HG02943 (cell line): ENCODE results near the gene ISM2.

Source experiments
- ATAC-seq: cut with Tn5 transposase; IDR thresholded peaks from one replicate; pipeline ENCODE4 v1.9.1; 2021; ENCODE audit warnings: mild to moderate bottlenecking, low read depth, moderate library complexity; ENCODE audit not compliant: unreplicated experiment

ISM2 gene

GRCh38 chr14:77508876-77509275 is 10.3 kb upstream of the ISM2 start:
- no peak for ATAC-seq

DNA sequence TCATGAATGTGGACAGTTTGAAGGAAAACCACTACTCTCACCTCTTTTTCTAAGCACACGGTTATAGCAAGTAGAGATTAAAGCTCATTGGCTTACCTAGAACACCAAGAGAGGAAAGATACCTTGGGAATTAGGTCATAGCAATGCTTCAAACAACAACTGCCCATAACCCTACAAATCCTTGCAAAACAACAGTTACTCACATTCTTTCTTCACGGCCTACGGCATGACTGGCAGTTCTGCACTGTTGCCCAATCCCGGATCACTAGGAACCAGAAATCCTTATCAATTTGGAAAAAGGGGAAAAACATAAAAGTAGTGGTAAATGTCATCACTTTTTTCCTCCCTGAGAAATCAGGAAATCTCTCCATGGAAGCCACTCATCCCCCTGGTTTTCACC is 9.6 kb upstream of the ISM2 start:
- no peak for ATAC-seq

GRCh38 chr14:77507762-77508161 is 9.1 kb upstream of the ISM2 start:
- ATAC-seq: no peak

GRCh38 chr14:77505031-77505430 is 6.4 kb upstream of the ISM2 start:
- ATAC-seq: no peak

DNA sequence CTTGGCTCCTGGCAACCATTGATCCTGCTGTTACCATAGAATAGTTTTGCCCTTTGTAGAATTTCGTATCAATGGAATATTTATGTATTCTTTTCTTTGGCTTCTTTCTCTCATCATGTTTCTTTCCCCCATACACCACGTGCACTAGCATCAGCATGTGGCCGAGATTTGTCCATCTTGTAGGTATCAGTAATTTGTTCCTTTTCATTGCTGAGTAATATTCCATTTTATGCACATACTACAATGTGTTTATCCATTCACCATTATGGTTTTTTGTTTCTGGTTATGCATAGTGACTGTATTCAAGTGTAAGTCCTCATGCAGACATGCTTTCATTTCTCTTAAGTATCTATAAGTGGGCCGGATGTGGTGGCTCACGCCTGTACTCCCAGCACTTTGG is 4.5 kb upstream of the ISM2 start:
- ATAC-seq: no peak

DNA sequence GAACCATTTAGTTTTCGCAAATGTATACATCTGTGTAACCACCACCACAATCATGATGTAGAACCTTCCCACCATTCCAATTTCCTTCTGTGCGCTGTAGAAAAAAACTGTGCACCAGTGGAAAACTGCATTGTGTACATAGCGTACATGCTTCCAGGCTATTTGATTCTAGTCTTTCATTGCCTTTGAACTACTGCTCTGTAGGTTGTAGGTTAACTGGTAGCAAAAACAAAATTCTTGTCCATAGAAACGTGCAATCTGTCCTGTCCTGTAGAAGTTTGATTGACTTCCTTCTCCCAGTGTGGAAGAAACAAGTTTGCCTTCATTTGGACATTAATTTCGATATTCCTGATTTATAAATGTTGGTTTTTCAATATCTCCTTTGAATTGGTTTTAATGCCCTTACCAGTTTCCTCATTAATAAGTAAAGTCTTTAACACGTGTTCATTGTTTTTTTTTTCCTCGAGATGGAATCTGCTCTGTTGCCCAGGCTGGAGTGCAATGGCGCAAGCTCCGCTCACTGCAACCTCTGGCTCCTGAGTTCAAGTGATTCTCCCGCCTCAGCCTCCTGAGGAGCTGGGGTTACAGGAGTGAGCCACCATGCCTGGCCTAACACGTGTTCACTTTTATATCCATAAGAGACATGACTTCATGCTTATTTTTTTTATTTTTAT is 3.6 kb upstream of the ISM2 start:
- ATAC-seq: no peak

- no peak for ATAC-seq
These were observed 440 bp upstream of the ISM2 start for GRCh38 chr14:77498984-77499527.

GRCh38 chr14:77495334-77495733 is 3.3 kb downstream of the ISM2 start:
- no peak for ATAC-seq

- no peak for ATAC-seq
These were observed 7.6 kb downstream of the ISM2 start for GRCh38 chr14:77491056-77491455.

GRCh38 chr14:77490347-77490986 is 8.1 kb downstream of the ISM2 start:
- no peak for ATAC-seq

- ATAC-seq: no peak
These were observed 9.6 kb downstream of the ISM2 start for GRCh38 chr14:77489041-77489440.

- ATAC-seq: no peak
These were observed 10.1 kb downstream of the ISM2 start for GRCh38 chr14:77488558-77488957.

DNA sequence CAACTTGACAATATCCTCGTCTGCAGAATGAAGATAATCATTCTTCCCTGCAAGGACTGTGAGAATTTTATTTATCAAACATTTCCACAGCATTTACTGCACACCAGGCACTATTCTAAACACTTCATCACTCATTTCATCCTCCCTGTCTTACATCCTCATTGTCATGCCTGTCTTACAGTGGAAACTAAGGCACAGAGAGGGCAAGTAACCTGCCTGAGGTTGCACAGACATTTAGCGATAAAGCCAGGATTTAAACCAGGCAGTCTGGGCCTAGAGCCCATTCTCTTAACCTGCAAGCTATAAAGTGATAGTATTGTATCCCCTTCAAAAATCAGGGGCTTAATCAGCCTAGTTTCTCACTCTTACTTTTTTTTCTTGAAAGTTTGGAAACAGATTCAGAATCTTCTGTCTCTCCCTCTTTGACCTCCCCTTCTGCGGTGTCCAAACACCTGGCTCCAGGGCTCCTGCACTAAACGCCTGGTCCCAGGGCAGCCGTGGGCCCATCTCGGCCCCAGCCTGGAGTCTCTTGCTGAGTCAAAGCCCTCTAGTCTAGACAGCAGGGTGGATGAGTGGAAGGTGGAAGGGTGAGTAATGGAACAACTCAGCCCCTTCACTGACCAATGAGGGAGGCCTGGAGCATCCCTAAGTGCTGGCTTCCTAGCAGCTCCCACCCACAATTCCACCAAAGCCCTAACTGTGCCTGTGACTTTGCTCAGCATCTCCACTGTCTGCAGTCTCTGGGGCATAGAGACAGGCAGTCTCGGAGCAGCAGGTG is 12.5 kb downstream of the ISM2 start:
- no peak for ATAC-seq

DNA sequence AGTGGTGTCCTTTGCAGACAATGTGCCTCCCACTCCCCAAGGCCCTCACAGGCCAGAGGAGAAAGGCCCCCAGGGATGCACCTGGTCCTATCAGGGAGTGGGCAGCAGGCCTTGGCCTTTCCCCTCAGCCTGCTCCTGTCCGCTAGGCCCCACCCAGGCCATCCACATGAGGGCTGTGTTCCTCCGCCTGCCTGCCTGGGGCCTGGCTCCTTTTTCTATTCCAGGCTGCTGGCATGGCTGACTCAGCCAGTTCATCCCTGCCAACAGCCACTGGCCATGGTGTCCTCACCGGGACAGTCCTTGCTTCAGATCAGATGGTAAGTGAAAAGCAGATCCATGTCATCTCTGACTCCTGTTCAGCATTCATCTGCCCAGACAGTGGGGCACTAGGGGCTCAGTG is 13.4 kb downstream of the ISM2 start:
- ATAC-seq: no peak

GRCh38 chr14:77482422-77482821 is 16.2 kb downstream of the ISM2 start:
- no peak for ATAC-seq

DNA sequence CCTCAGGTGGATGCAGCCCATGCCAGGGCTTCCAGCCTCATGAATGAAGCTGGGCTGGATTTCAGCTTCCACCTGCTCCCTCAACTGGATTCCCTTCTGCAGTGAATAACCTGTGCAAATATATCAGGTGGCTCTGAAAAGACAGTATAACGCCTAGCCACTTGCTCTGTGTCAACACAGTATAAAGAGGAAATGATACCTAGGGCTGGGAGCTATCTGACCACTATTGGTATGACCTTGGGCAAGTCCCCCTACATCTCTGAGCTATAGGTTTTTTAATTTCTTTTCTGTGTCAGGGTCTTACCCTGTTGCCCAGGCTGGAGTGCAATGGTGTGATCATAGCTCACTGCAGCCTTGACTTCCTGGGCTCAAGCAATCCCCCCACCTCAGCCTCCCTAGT is 19.8 kb downstream of the ISM2 start:
- peak; percentile 67 for ATAC-seq

DNA sequence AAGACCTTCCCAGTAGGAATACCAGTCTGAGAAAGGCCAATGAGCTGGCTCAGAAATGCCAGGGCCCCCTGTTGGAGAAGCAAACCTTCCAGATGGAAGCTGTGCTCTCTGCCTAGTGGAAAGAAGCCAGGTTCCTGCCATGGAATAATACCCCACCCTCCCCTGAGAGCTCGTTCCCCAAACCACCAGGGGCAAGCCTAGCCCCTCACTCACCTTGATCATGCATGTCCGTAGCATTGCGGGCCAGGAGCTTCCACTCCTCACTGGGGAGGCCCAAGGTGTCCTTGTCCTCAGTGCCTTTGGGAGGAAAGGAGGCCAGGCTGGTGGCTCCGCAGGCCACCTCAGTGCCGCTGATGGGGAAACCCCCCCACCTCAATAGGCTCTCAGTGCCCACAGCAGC is 20.6 kb downstream of the ISM2 start:
- no peak for ATAC-seq

GRCh38 chr14:77475432-77476115 is 23.0 kb downstream of the ISM2 start:
- no peak for ATAC-seq

GRCh38 chr14:77474479-77475177 is 24.0 kb downstream of the ISM2 start:
- ATAC-seq: no peak

DNA sequence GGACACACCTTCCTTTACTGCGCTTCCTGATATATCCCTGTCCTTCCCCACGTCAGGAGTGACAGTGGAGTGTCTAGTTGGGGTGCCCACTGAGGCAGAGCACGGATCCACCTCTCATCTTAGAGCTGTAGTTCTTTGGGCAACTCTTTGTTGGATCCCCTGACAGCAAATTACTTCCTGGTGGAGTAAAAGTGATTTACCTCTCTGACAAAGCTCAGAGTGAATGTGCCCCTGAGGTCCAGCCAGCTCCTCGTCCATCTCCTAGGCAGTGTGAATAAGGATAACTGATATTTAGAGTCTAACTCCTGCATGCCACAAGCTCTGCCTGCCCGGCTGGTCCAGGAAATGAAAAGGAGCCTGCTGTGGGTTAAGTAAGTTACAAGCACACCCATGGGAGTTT is 24.7 kb downstream of the ISM2 start:
- ATAC-seq: no peak
